MM.1S (cell line): ENCODE data around the gene TCTA.

Experiments
- DNase-seq: peaks from one replicate; pipeline ENCODE4 v3.0.0-alpha.2; 2015
- H2AFZ ChIP-seq: fragments of 300-600 bp; sonication (generic); 2 replicates; pipeline ENCODE4 v1.6.0; 2016; ENCODE audit warnings: antibody characterized with exemption, low read length
- H3F3A ChIP-seq: fragments of 300-600 bp; sonication (generic); 2 replicates; pipeline ENCODE4 v1.6.1; 2016; ENCODE audit warnings: mild to moderate bottlenecking, antibody characterized with exemption, low read length, moderate library complexity, mixed read lengths; ENCODE audit not compliant: insufficient read depth
- H3K27ac ChIP-seq: fragments of 300-600 bp; sonication (generic); 2 replicates; pipeline ENCODE4 v1.5.1; 2016; ENCODE audit warnings: mild to moderate bottlenecking, low read length
- H3K27me3 ChIP-seq: fragments of 300-600 bp; sonication (generic); replicated peaks from 2 replicates; pipeline ENCODE4 v1.6.0; 2016; ENCODE audit warnings: low read length; ENCODE audit not compliant: insufficient read depth
- H3K36me3 ChIP-seq: fragments of 300-600 bp; sonication (generic); replicated peaks from 2 replicates; pipeline ENCODE4 v1.6.1; 2016; ENCODE audit warnings: mild to moderate bottlenecking, low read length, mixed read lengths; ENCODE audit not compliant: insufficient read depth
- H3K4me1 ChIP-seq: fragments of 300-600 bp; sonication (generic); 2 replicates; pipeline ENCODE4 v1.6.1; 2016; ENCODE audit warnings: low read length, mixed read lengths
- H3K4me2 ChIP-seq: fragments of 300-600 bp; sonication (generic); 2 replicates; pipeline ENCODE4 v1.6.0; 2016; ENCODE audit warnings: low read depth, low read length
- H3K4me3 ChIP-seq: fragments of 300-600 bp; sonication (generic); 2 replicates; pipeline ENCODE4 v1.5.1; 2016; ENCODE audit warnings: low read length, mixed read lengths
- H3K79me2 ChIP-seq: fragments of 300-600 bp; sonication (generic); 2 replicates; pipeline ENCODE4 v1.6.1; 2016; ENCODE audit warnings: mixed run types, low read length, mixed read lengths
- H3K9ac ChIP-seq: fragments of 300-600 bp; sonication (generic); 2 replicates; pipeline ENCODE4 v1.6.1; 2016; ENCODE audit warnings: low read length, mixed read lengths
- H3K9me2 ChIP-seq: fragments of 300-600 bp; sonication (generic); replicated peaks from 2 replicates; pipeline ENCODE4 v1.6.1; 2016; ENCODE audit warnings: mild to moderate bottlenecking, low read length, mixed read lengths; ENCODE audit not compliant: insufficient read depth
- H3K9me3 ChIP-seq: fragments of 300-600 bp; sonication (generic); replicated peaks from 2 replicates; pipeline ENCODE4 v1.6.1; 2016; ENCODE audit warnings: mild to moderate bottlenecking, low read length, mixed read lengths; ENCODE audit not compliant: insufficient read depth
- H4K20me1 ChIP-seq: fragments of 300-600 bp; sonication (generic); 2 replicates; pipeline ENCODE4 v1.6.1; 2016; ENCODE audit warnings: mild to moderate bottlenecking, low read length, moderate library complexity, mixed read lengths; ENCODE audit not compliant: insufficient read depth
- EZH2 ChIP-seq: fragments of 300-600 bp; sonication (generic); optimal IDR thresholded peaks from 2 replicates; pipeline ENCODE3; 2017; ENCODE audit warnings: low read depth, mild to moderate bottlenecking, antibody characterized with exemption, low read length, mixed read lengths
- EZH2phosphoT487 ChIP-seq: fragments of 300-600 bp; sonication (generic); IDR thresholded peaks from 2 replicates; pipeline ENCODE4 v1.6.1; 2018; ENCODE audit warnings: antibody characterized with exemption, low read length
- TF ChIP-seq, protein P1 (sequence below): fragments of 300-600 bp; sonication (generic); IDR thresholded peaks from 2 replicates; pipeline ENCODE4 v1.5.1; 2016; ENCODE audit warnings: antibody characterized with exemption, low read length, mixed read lengths

The TCTA gene, protein sequence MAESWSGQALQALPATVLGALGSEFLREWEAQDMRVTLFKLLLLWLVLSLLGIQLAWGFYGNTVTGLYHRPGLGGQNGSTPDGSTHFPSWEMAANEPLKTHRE

DNA sequence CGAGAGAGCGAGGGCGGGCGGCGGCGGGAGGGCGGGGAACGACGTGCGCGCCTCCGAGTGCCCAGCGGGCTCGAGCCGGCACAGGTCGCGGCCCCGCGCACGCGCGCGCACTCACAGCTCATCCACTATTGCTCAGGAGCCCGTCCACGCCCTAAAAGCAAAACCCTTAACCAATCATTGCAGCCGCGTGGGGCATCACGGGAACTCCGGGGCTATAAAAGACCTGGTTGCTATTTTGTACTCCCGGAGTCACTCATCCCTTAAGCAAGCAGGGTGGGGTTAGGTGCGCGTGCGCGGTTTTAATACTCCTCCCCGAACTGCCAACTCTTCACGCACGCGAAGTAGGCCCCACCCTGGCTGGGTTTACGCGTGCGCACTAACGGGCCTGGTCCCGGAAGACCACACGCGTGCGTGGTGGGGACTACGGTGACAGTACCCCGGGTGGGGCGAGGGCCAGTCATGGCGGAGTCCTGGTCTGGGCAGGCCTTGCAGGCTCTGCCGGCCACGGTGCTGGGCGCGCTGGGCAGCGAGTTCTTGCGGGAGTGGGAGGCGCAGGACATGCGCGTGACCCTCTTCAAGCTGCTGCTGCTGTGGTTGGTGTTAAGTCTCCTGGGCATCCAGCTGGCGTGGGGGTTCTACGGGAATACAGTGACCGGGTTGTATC, at the start of gene TCTA, which contains the start of gene RHOA:
Gene TCTA (plus strand): TSS at position 456 of the 664 bp plus-strand sequence. CDS start 4 bp downstream, at position 460.
Gene RHOA (minus strand): TSS at position 9 of the 664 bp plus-strand sequence. CDS start 36,387 bp downstream, outside the sequence.
- H3K9me3 ChIP-seq = no peaks in the 10 kb centered on the region
- H3K79me2 ChIP-seq = peaks cover 69% of the 10 kb centered on the region
- no peaks in the 10 kb centered on the region for H3K36me3 ChIP-seq
- peak; percentile 100 for DNase-seq
- peaks cover 23% of the 10 kb centered on the region for H3F3A ChIP-seq
- no peaks in the 10 kb centered on the region for H3K9me2 ChIP-seq
- TF ChIP-seq, protein P1, sequence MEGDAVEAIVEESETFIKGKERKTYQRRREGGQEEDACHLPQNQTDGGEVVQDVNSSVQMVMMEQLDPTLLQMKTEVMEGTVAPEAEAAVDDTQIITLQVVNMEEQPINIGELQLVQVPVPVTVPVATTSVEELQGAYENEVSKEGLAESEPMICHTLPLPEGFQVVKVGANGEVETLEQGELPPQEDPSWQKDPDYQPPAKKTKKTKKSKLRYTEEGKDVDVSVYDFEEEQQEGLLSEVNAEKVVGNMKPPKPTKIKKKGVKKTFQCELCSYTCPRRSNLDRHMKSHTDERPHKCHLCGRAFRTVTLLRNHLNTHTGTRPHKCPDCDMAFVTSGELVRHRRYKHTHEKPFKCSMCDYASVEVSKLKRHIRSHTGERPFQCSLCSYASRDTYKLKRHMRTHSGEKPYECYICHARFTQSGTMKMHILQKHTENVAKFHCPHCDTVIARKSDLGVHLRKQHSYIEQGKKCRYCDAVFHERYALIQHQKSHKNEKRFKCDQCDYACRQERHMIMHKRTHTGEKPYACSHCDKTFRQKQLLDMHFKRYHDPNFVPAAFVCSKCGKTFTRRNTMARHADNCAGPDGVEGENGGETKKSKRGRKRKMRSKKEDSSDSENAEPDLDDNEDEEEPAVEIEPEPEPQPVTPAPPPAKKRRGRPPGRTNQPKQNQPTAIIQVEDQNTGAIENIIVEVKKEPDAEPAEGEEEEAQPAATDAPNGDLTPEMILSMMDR = no peak
- no peaks in the 10 kb centered on the region for H3K27me3 ChIP-seq
- peaks cover 46% of the 10 kb centered on the region for H3K4me1 ChIP-seq
- peak within 1 kb of the TSS; percentile 94 for H3K9ac ChIP-seq
- H3K4me3 ChIP-seq = peak within 1 kb of the TSS; percentile 94
- H4K20me1 ChIP-seq = peaks cover 30% of the 10 kb centered on the region
- peak within 1 kb of the TSS; percentile 71 for H3K27ac ChIP-seq
- peak within 1 kb of the TSS; percentile 99 for H3K4me2 ChIP-seq
- peak within 1 kb of the TSS; percentile 26 for H2AFZ ChIP-seq

DNA sequence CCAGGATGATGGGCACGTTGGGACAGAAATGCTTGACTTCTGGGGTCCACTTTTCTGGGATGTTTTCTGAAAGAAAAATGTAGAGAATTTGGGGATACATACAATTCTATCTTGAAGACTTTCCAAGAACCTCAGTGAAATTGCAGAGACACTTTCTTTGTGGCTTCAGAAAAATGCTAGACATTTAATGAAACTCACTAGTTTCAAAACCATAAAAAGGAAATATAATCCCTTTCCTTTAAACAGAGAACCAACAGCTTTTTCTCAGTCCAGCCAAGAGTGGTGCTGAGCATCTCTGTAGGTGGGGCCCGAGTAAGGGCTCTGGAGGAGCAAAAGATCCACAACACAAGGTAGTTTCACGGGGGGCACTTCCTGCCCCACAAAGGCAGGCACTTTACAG, 49.7 kb upstream of the TCTA start:
- no peak for DNase-seq
- H3F3A ChIP-seq = peaks cover 19% of the 10 kb centered on the region; the same call in 1 of the 2 replicates
- no peak overlapping the region for H2AFZ ChIP-seq
- H4K20me1 ChIP-seq = no peaks in the 10 kb centered on the region; the same call in 1 of the 2 replicates
- no peaks in the 10 kb centered on the region for H3K9me3 ChIP-seq
- H3K4me2 ChIP-seq = no peak overlapping the region
- H3K27ac ChIP-seq = no peak overlapping the region
- TF ChIP-seq EZH2 (no peak), EZH2phosphoT487 (no peak)
- TF ChIP-seq, protein P1 = no peak
- no peak overlapping the region for H3K4me3 ChIP-seq
- H3K79me2 ChIP-seq = peaks cover 44% of the 10 kb centered on the region
- H3K9ac ChIP-seq = no peak overlapping the region
- H3K9me2 ChIP-seq = no peaks in the 10 kb centered on the region
- H3K4me1 ChIP-seq = peaks cover 7% of the 10 kb centered on the region
- H3K36me3 ChIP-seq = peaks cover 8% of the 10 kb centered on the region
- no peaks in the 10 kb centered on the region for H3K27me3 ChIP-seq

DNA sequence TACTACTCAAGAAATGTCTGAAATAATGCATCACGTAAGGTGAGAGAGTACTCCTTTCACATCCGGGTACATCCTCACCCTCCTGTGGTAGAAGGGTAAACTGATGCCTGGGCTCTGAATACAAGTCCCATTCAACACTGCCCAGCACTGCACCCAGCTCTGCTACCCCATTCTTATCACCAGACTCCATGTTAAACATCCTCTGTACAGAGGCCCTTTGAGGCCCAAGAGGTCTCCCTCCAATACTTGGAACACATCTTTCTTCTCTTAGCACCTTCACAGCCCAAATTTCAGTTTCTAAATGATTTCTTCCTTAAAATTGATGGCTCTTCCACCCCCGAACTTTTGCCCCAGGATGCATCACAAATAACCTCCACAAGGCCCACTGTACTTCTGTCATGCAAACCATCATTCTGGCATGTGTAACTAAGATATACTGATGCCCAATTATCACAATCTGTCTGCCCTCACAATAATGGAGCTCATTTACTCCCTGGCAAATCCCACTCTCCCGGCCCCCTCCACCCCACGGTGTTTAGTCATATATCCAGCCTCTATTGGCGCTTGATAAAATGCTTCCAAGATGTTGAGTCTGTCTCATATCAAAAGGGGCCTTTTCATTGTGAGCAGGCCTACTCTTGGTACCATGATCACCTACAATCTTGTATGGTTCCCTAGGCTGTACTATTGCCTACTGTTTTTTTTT, 41.5 kb upstream of the TCTA start:
- H3F3A ChIP-seq = no peaks in the 10 kb centered on the region
- TF ChIP-seq, protein P1 = no peak
- TF ChIP-seq EZH2phosphoT487 (no peak), EZH2 (no peak)
- peaks cover 22% of the 10 kb centered on the region for H3K36me3 ChIP-seq

More for the DNA sequence above, 41.5 kb upstream of the TCTA start:
- H3K4me2 ChIP-seq = no peak overlapping the region
- H2AFZ ChIP-seq = no peak overlapping the region
- no peaks in the 10 kb centered on the region for H3K9me3 ChIP-seq
- H3K4me3 ChIP-seq = no peak overlapping the region
- H3K79me2 ChIP-seq = peaks cover 93% of the 10 kb centered on the region
- H3K27me3 ChIP-seq = no peaks in the 10 kb centered on the region
- H4K20me1 ChIP-seq = peaks cover 10% of the 10 kb centered on the region
- no peak for DNase-seq
- H3K4me1 ChIP-seq = no peaks in the 10 kb centered on the region
- H3K27ac ChIP-seq = no peak overlapping the region
- H3K9me2 ChIP-seq = no peaks in the 10 kb centered on the region
- no peak overlapping the region for H3K9ac ChIP-seq
